ENCODE results near the gene ARRB2. TPM values are rescaled to one million over a fixed set of nuclear protein-coding genes. Genes with fewer than 3 reads are reported as not detected.

The ARRB2 gene
- total RNA-seq, 1 donor from 2014 or later = 33.3 TPM

DNA sequence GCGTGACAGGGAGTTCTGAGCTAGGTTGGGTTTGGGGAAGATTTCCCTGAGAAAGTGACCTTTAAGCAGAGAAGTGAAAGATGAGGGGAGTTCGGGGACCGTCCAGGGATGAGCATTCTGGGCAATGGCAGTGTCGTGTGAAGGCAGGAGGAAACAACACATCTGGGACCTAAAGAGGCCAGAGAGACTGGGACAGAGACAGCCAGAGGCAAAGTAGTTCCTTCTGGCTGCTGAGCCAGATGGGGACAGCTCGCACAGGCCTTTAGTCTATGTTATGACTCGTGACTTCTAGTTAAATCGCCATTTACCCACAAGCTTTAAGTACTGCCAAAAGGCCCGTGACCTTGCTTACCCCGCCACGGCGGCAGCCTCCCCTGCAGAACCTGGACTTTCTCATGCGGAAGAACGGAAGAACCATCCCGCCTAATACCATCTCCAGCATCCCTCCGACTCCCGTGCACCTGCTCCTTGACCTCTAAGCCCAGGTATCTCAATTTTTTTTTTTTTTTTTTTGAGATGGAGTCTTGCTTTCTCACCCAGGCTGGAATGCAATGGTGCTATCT lies 12.3 kb downstream of the ARRB2 start:
- Mint-ChIP-seq H3K4me1 (no peaks in the 10 kb centered on the region), H3K4me3 (no peak overlapping the region), H3K9me3 (no peaks in the 10 kb centered on the region)

DNA sequence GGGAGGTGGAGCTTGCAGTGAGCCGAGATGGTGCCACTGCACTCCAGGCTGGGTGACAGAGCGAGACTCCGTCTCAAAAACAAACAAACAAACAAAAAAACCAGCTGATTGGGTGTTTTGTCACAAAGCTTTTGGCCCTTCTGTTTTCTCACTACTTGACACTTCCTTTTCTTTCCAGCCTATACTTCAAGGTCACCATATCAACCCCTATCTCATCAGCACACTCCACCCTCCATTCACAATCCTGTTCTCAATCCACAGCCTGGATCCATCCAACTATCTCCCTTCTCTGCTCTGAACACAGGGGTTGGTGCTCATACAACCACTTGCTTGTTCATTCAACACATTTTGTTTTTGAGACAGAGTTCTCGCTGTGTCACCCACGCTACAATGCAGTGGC lies 14.2 kb downstream of the ARRB2 start:
- no peaks in the 10 kb centered on the region for H3F3A ChIP-seq (ENCODE audit: low read depth)
- no peaks in the 10 kb centered on the region for H3K4me1 ChIP-seq
- no peaks in the 10 kb centered on the region for H3K36me3 ChIP-seq
- H3K36me3 Mint-ChIP-seq = peaks cover 3% of the 10 kb centered on the region
- no peak overlapping the region for H3K4me3 Mint-ChIP-seq
- no peak overlapping the region for H3K27ac ChIP-seq
- H3K79me2 ChIP-seq (ENCODE audit: low read depth) = no peaks in the 10 kb centered on the region
- no peak overlapping the region for H3K4me3 ChIP-seq
- H3K4me2 ChIP-seq = no peak overlapping the region
- no peaks in the 10 kb centered on the region for H4K20me1 ChIP-seq (ENCODE audit: low read depth)
- no peak for DNase-seq (ENCODE audit: low spot score)
- H2AFZ ChIP-seq (replicated peaks) = no peak overlapping the region
- H3K27me3 ChIP-seq = no peaks in the 10 kb centered on the region
- H3K27ac Mint-ChIP-seq = no peak overlapping the region
- H3K9me3 ChIP-seq (ENCODE audit: low read depth) = no peaks in the 10 kb centered on the region
- no peaks in the 10 kb centered on the region for H3K9me3 Mint-ChIP-seq
- peaks cover 8% of the 10 kb centered on the region for H3K27me3 Mint-ChIP-seq (ENCODE audit: insufficient read depth, low read depth)
- TF ChIP-seq, protein P1, sequence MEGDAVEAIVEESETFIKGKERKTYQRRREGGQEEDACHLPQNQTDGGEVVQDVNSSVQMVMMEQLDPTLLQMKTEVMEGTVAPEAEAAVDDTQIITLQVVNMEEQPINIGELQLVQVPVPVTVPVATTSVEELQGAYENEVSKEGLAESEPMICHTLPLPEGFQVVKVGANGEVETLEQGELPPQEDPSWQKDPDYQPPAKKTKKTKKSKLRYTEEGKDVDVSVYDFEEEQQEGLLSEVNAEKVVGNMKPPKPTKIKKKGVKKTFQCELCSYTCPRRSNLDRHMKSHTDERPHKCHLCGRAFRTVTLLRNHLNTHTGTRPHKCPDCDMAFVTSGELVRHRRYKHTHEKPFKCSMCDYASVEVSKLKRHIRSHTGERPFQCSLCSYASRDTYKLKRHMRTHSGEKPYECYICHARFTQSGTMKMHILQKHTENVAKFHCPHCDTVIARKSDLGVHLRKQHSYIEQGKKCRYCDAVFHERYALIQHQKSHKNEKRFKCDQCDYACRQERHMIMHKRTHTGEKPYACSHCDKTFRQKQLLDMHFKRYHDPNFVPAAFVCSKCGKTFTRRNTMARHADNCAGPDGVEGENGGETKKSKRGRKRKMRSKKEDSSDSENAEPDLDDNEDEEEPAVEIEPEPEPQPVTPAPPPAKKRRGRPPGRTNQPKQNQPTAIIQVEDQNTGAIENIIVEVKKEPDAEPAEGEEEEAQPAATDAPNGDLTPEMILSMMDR (IDR thresholded peaks at IDR 0.05) = no peak
- TF ChIP-seq EZH2phosphoT487 (IDR thresholded peaks at IDR 0.05) (no peak), EZH2 (IDR thresholded peaks at IDR 0.05) (no peak)
- no peaks in the 10 kb centered on the region for H3K4me1 Mint-ChIP-seq
- H3K9ac ChIP-seq = no peak overlapping the region

More for the DNA sequence above, 12.3 kb downstream of the ARRB2 start:
- no peak overlapping the region for H3K27ac ChIP-seq
- H3K36me3 ChIP-seq = no peaks in the 10 kb centered on the region
- H4K20me1 ChIP-seq (ENCODE audit: low read depth) = no peaks in the 10 kb centered on the region
- peaks cover 6% of the 10 kb centered on the region for H3K36me3 Mint-ChIP-seq
- DNase-seq (ENCODE audit: low spot score) = no peak
- H3K27me3 ChIP-seq = no peaks in the 10 kb centered on the region
- H3K9ac ChIP-seq = no peak overlapping the region
- no peaks in the 10 kb centered on the region for H3K79me2 ChIP-seq (ENCODE audit: low read depth)
- peaks cover 12% of the 10 kb centered on the region for H3K27me3 Mint-ChIP-seq (ENCODE audit: insufficient read depth, low read depth)
- no peak overlapping the region for H3K4me2 ChIP-seq
- TF ChIP-seq EZH2 (IDR thresholded peaks at IDR 0.05) (no peak), EZH2phosphoT487 (IDR thresholded peaks at IDR 0.05) (no peak)
- TF ChIP-seq, protein P1 (IDR thresholded peaks at IDR 0.05) = no peak
- H3K4me1 ChIP-seq = no peaks in the 10 kb centered on the region
- H3K9me3 ChIP-seq (ENCODE audit: low read depth) = no peaks in the 10 kb centered on the region
- no peaks in the 10 kb centered on the region for H3F3A ChIP-seq (ENCODE audit: low read depth)
- no peak overlapping the region for H2AFZ ChIP-seq (replicated peaks)
- H3K27ac Mint-ChIP-seq = no peak overlapping the region
- H3K4me3 ChIP-seq = no peak overlapping the region

DNA sequence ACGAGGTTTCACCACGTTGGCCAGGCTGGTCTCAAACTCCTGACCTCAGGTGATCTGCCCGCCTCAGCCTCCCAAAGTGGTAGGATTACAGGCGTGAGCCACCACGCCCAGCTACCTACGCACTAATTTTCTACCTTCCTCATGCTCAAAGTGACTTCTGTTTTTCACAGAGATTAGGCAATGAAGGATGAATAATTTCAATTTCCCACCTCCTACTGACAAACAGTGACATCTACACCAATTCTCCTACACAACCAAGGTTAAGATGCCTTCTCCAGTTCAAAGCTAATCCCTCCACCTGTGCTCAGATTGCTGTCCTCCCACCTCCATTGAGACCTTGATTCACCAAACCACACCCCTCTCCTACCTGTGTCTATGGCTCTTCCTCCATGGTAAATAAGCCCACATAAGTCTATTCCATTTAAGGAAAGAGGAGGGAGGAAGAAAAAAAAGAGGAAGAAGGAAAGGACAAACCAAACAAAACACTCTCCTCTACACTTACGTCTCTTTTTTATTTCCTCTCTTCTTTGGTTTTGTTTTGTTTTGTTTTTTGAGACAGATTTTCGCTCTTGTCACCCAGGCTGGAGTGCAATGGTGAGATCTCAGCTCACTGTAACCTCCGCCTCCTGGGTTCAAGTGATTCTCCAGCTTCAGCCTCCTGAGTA lies 15.3 kb downstream of the ARRB2 start:
- Mint-ChIP-seq H3K4me3 (no peak overlapping the region), H3K27ac (no peak overlapping the region), H3K4me1 (peaks cover 4% of the 10 kb centered on the region), H3K36me3 (peaks cover 1% of the 10 kb centered on the region), H3K9me3 (no peaks in the 10 kb centered on the region), H3K27me3 (ENCODE audit: insufficient read depth, low read depth) (peaks cover 7% of the 10 kb centered on the region)
- H3F3A ChIP-seq (ENCODE audit: low read depth) = no peaks in the 10 kb centered on the region
- H3K27me3 ChIP-seq = no peaks in the 10 kb centered on the region
- no peaks in the 10 kb centered on the region for H3K36me3 ChIP-seq
- H3K9ac ChIP-seq = no peak overlapping the region
- H3K9me3 ChIP-seq (ENCODE audit: low read depth) = no peaks in the 10 kb centered on the region
- H3K79me2 ChIP-seq (ENCODE audit: low read depth) = no peaks in the 10 kb centered on the region
- no peak overlapping the region for H3K4me3 ChIP-seq
- no peaks in the 10 kb centered on the region for H3K4me1 ChIP-seq
- DNase-seq (ENCODE audit: low spot score) = no peak
- TF ChIP-seq, protein P1 (IDR thresholded peaks at IDR 0.05) = no peak
- no peak for TF ChIP-seq EZH2 (IDR thresholded peaks at IDR 0.05)
- no peak for TF ChIP-seq EZH2phosphoT487 (IDR thresholded peaks at IDR 0.05)
- H2AFZ ChIP-seq (replicated peaks) = no peak overlapping the region
- no peak overlapping the region for H3K27ac ChIP-seq
- no peaks in the 10 kb centered on the region for H4K20me1 ChIP-seq (ENCODE audit: low read depth)
- no peak overlapping the region for H3K4me2 ChIP-seq

All from neural progenitor cell (in vitro differentiated cells).